Measurements from ENCODE around the gene ZDHHC11.
A peak's percentile ranks its signal among the peaks of the same experiment; 100 is the strongest.

Gene ZDHHC11

DNA sequence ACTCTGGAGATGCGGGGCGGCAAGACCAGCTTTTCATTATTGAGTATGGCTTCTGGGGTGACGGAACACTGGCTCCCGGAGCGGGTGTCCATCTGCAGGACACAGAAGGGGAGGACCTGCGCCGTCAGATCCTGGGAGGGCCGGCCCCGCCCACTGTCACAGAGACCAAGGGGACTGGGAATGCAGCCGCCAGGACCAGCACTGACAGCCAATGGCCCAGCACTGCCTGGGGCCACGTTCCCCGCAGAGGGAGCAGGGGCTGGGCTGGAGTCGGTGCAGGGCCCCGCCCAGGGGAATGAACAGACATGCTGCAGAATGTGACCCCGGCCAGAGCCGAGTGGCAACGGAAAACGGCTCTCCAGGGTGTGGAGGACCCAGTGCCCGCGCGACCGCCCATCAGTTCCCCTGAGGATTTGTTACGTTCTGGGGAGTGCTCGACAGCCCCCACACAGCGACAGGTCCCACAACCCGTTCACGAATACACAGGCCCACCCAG, at the start of gene ZDHHC11:
Gene ZDHHC11 (minus strand): TSS at position 476 of the 496 bp plus-strand sequence. CDS start 384 bp downstream, at position 92.
- ATAC-seq: no peak
- no peak for DNase-seq

DNA sequence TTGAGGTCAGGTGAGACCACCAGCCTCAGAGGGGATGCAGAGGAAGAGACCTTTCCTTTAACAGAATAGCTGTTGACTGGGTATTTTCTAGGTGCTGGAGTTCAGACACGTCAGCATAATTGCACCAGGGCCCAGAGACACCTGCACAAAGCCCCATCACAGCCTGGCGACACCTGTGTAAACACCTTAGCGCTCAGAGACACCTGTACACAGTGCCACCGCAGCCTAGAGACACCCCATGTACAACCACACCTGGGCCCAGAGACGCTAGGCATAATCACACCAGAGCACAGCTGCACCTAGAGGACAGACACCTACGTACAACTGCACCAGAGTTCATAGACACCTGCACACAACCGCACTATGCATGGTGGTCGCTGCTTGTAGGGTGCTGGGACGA, 42.9 kb upstream of the ZDHHC11 start:
- ATAC-seq: no peak

DNA sequence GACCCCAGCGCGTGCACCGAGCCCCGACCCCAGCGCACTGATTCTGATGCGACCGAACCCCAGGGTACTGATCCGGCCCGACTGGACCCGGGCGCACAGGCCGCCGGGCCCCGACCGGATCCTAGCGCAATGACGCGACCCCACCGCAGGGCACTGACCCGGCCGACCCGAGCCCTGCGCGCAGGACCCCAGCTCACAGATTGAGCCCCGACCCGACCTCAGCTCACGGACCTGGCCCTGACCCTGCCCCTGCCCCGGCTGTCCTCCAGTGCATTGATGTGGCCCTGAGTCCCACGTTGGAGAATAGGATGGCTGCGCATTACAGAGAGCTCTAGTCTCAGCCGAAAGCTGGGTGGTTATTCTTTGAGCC, 42.3 kb upstream of the ZDHHC11 start:
- ATAC-seq: peak; percentile 16
- peak; percentile 23 for DNase-seq

More for the DNA sequence above, 42.9 kb upstream of the ZDHHC11 start:
- no peak for DNase-seq

GRCh38 chr5:892394-893136, 41.8 kb upstream of the ZDHHC11 start, which contains the start of the genes BRD9 and TRIP13:
BRD9 (minus strand) TSS chr5:892801; CDS start chr5:892657, 144 bp downstream.
TRIP13 (plus strand) TSS chr5:892884; CDS start chr5:892999, 115 bp downstream.
- ATAC-seq: peak; percentile 98
- DNase-seq: peak; percentile 88

- DNase-seq (no peak), ATAC-seq (peak; percentile 6)
Measured at GRCh38 chr5:891837-892393, 41.1 kb upstream of the ZDHHC11 start.

GRCh38 chr5:891117-891836, 40.5 kb upstream of the ZDHHC11 start:
- no peak for ATAC-seq
- DNase-seq: no peak

- DNase-seq: no peak
- no peak for ATAC-seq
Measured at GRCh38 chr5:889075-889710, 38.4 kb upstream of the ZDHHC11 start.

- ATAC-seq (no peak), DNase-seq (no peak)
Measured at GRCh38 chr5:888638-889035, 37.9 kb upstream of the ZDHHC11 start.

- DNase-seq (no peak), ATAC-seq (no peak)
Measured at GRCh38 chr5:887947-888637, 37.3 kb upstream of the ZDHHC11 start.

GRCh38 chr5:886716-887325, 36.0 kb upstream of the ZDHHC11 start:
- DNase-seq (no peak), ATAC-seq (no peak)

DNA sequence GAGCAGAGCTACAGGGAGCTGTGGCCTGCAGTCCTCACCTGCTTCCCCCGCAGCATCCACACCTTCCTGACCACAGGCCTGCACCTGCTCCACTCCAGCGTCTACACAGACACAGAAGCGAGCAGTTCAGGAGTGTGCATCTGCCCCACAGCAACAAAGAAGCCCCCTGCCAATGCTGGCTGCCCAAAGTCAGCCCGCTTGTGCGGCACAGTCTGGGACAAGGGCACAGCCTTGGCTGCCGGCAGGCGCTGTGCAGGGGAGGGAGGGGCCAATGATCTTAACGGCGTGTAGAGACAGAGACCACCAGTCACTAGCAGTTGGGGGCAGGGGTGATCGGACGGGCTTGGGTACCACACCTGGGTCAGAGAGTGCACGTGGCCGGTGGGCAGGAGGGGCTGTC, 35.2 kb upstream of the ZDHHC11 start:
- DNase-seq (no peak), ATAC-seq (no peak)

DNA sequence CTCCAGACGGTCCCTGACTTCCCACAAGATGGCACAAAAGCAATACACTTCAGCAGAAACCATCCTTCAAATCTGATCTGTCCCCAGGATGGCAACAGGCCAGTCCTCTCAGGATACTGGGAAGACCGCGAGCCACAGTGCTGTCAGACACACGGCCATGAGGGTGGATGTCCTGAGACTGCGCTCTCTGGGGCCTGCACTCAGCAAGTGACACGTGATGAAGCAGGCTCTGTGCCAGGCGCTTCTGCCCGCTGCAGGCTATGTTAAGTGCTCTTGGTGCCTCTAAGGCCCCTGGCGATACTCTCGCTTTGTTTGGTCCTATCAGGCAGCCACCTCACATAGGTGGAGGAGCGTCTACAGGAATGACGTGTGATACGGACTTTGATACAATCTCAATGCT, 34.7 kb upstream of the ZDHHC11 start:
- DNase-seq (no peak), ATAC-seq (no peak)

DNA sequence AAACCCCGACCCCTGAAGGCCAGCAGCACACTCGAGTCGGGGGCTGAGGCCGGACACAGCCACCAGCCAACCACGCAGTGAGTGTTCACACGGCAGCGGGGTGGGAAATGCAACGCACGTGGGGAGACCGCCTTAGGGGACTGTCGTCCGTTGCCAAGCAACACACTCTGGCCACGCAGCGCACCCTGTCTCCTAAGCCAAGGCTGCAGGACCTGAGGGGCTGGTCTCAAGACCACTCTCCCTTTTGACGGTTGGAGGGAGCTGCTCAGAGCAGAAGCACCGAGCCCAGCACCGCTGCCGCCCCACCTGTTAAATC, 34.3 kb upstream of the ZDHHC11 start:
- DNase-seq: no peak
- no peak for ATAC-seq

GRCh38 chr5:884345-885126, 33.8 kb upstream of the ZDHHC11 start:
- DNase-seq (no peak), ATAC-seq (no peak)

DNA sequence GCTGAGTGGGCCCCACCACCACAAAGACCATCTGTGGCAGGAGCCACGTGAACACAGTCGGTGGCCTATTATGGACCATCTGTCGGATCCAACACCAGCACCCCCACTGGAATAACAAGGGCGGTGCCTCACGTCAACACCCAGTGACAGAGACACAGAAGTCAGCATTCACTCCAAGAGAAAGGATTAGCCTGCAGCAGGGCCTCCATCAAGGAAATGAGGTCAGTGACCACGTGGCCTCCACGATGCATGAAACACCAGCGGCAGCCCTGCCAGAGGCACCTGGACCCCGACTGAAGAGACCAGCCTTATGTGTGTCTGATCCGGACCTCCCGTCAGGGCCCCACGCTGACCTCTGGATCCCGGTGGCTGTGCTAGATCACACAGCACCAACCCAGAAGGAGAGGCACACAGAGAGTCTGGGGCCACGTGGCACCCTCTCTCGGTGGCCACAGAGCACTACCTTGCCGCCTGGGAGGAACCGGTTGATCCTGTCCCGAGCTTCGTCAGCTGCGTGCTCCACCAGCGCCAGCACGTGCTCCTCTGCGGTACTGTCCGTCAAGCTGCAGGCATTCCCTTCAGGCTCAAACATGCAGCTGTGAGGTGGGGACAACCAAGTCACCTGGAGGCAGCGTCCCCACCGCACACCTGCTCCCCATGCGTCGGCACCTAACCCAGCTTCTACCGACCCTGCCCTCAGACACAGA, 32.8 kb upstream of the ZDHHC11 start:
- no peak for ATAC-seq
- no peak for DNase-seq

- no peak for DNase-seq
- ATAC-seq: no peak
Measured at GRCh38 chr5:882253-883183, 31.7 kb upstream of the ZDHHC11 start.

- DNase-seq: no peak
- ATAC-seq: no peak
Measured at GRCh38 chr5:881551-881935, 30.8 kb upstream of the ZDHHC11 start.

DNA sequence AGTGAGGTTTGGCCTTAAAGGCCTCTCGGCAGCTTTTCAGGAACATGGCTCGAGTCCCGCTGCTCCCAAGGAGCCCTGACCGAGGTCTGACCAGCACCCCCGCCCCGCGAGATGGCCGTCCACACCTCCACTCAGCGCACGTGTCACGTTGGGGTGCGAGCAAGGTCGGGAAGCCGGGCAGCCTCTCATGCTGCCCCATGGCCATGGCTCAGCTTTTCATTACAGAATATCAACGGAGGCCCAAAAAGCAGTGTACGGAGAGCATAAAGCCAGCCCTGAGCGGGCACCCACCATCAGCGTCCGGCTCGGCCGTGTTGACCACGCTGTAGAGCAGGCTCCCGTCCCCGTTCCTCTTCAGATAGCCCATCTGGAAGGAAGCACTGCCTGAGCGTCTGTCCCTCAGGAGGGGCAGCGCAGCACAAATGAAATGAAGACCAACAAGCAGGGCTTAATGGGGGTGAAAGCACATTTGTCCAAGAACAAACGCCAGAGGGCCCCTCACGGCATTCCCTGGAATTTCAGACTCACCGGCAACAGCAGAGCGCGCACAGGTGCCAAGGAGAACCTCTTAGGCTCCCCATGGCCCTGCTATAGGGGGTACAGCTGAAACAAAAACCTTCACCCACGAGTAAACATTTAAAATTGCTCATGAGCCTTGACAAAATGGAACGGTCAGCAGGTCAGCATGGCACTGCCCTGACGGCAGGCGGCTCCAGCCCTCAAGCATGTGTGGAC, 30.2 kb upstream of the ZDHHC11 start:
- ATAC-seq (no peak), DNase-seq (no peak)
